ENCODE results near the gene TEX2.

The TEX2 gene

GRCh38 chr17:64120159-64120810 is 142.8 kb downstream of the TEX2 start:
- TF ChIP-seq CTCF (IDR thresholded peaks at IDR 0.05; ENCODE audit: low read depth, low read length) = no peak
- no peak for DNase-seq (ENCODE audit: low read depth, low spot score)
- in situ Hi-C loops (cut with HindIII; ENCODE audit: low sequenced_read_pairs) = no loop called here
- H3K4me3 ChIP-seq (ENCODE audit: low read depth, low read length) = no peak overlapping the region

- no peak overlapping the region for H3K4me3 ChIP-seq (ENCODE audit: low read depth, low read length)
- no peak for TF ChIP-seq CTCF (IDR thresholded peaks at IDR 0.05; ENCODE audit: low read depth, low read length)
- in situ Hi-C loops (cut with HindIII; ENCODE audit: low sequenced_read_pairs) = no loop called here
- no peak for DNase-seq (ENCODE audit: low read depth, low spot score)
Observed at GRCh38 chr17:64117981-64118979, 144.8 kb downstream of the TEX2 start.

- no peak for DNase-seq (ENCODE audit: low read depth, low spot score)
- no peak overlapping the region for H3K4me3 ChIP-seq (ENCODE audit: low read depth, low read length)
- TF ChIP-seq CTCF (IDR thresholded peaks at IDR 0.05; ENCODE audit: low read depth, low read length) = no peak
- in situ Hi-C loops (cut with HindIII; ENCODE audit: low sequenced_read_pairs) = no loop called here
Observed at GRCh38 chr17:64115822-64116534, 147.1 kb downstream of the TEX2 start.

- TF ChIP-seq CTCF (IDR thresholded peaks at IDR 0.05; ENCODE audit: low read depth, low read length) = no peak
- H3K4me3 ChIP-seq (ENCODE audit: low read depth, low read length) = no peak overlapping the region
- in situ Hi-C loops (cut with HindIII; ENCODE audit: low sequenced_read_pairs) = no loop called here
- no peak for DNase-seq (ENCODE audit: low read depth, low spot score)
Observed at GRCh38 chr17:64115043-64115698, 147.9 kb downstream of the TEX2 start.

- in situ Hi-C loops (cut with HindIII; ENCODE audit: low sequenced_read_pairs) = no loop called here
Observed at GRCh38 chr17:64113006-64113405, 150.1 kb downstream of the TEX2 start.

More at GRCh38 chr17:64113006-64113405, 150.1 kb downstream of the TEX2 start:
- H3K4me3 ChIP-seq (ENCODE audit: low read depth, low read length) = no peak overlapping the region
- no peak for DNase-seq (ENCODE audit: low read depth, low spot score)
- no peak for TF ChIP-seq CTCF (IDR thresholded peaks at IDR 0.05; ENCODE audit: low read depth, low read length)

All from astrocyte of the spinal cord (primary cell).